SK-N-SH treated with all-trans-retinoic acid at 6 μM for 48 hours (cell line): ENCODE measurements around the gene BAIAP3.

Experiments used
- ATAC-seq: fragments of 200-7000 bp; cut with Tn5 transposase; 3 replicates; pipeline ENCODE4 v1.9.1; 2020; ENCODE audit warnings: mild to moderate bottlenecking, moderate library complexity
- ARNTL ChIP-seq: fragments of 450-650 bp; formaldehyde crosslinking; IDR thresholded peaks from 2 replicates; pipeline ENCODE4 v1.5.0; 2020; ENCODE audit warnings: low read depth, mild to moderate bottlenecking, moderate library complexity, borderline replicate concordance
- BACH2 ChIP-seq: fragments of 250-450 bp; sonication (Bioruptor Pico); IDR thresholded peaks from 2 replicates; pipeline ENCODE4 v1.9.0; 2021; ENCODE audit warnings: mild to moderate bottlenecking, borderline replicate concordance
- CSDC2 ChIP-seq: fragments of 250-450 bp; sonication (Bioruptor Pico); IDR thresholded peaks from 2 replicates; pipeline ENCODE4 v1.5.0; 2020; ENCODE audit warnings: mild to moderate bottlenecking, moderate library complexity
- ESRRG ChIP-seq: fragments of 250-450 bp; sonication (Bioruptor Pico); IDR thresholded peaks from 2 replicates; pipeline ENCODE4 v1.6.1; 2021; ENCODE audit warnings: mild to moderate bottlenecking
- GLIS3 ChIP-seq: fragments of 250-450 bp; sonication (Bioruptor Pico); IDR thresholded peaks from 2 replicates; pipeline ENCODE4 v1.5.0; 2020; ENCODE audit warnings: mild to moderate bottlenecking, moderate library complexity
- ISL1 ChIP-seq: fragments of 250-450 bp; sonication (Bioruptor Pico); IDR thresholded peaks from 2 replicates; pipeline ENCODE4 v2.1.2; 2022; ENCODE audit warnings: mild to moderate bottlenecking, moderate library complexity
- OSR1 ChIP-seq: fragments of 250-450 bp; sonication (Bioruptor Pico); IDR thresholded peaks from 2 replicates; pipeline ENCODE4 v1.8.0; 2022; ENCODE audit warnings: moderate library complexity, mild to moderate bottlenecking, inconsistent platforms
- PATZ1 ChIP-seq: fragments of 250-450 bp; sonication (Bioruptor Pico); IDR thresholded peaks from 2 replicates; pipeline ENCODE4 v1.8.0; 2020; ENCODE audit warnings: mild to moderate bottlenecking, moderate library complexity, borderline replicate concordance
- POU6F1 ChIP-seq: fragments of 250-450 bp; sonication (Bioruptor Pico); IDR thresholded peaks from 2 replicates; pipeline ENCODE4 v1.8.0; 2021; ENCODE audit warnings: low read depth, mild to moderate bottlenecking, moderate library complexity, borderline replicate concordance
- PPARA ChIP-seq: fragments of 250-450 bp; sonication (Bioruptor Pico); IDR thresholded peaks from 2 replicates; pipeline ENCODE4 v1.5.0; 2020; ENCODE audit warnings: mild to moderate bottlenecking, borderline replicate concordance
- RARB ChIP-seq: fragments of 250-450 bp; sonication (Bioruptor Pico); IDR thresholded peaks from 2 replicates; pipeline ENCODE4 v1.8.0; 2021; ENCODE audit warnings: mild to moderate bottlenecking, moderate library complexity
- SNAI2 ChIP-seq: fragments of 250-450 bp; sonication (Bioruptor Pico); IDR thresholded peaks from 2 replicates; pipeline ENCODE4 v1.5.0; 2020; ENCODE audit warnings: mild to moderate bottlenecking, moderate library complexity
- TCF4 ChIP-seq: fragments of 250-450 bp; sonication (Bioruptor Pico); IDR thresholded peaks from 2 replicates; pipeline ENCODE4 v1.8.0; 2021; ENCODE audit warnings: mild to moderate bottlenecking, moderate library complexity, borderline replicate concordance
- TOX ChIP-seq: fragments of 250-450 bp; sonication (Bioruptor Pico); IDR thresholded peaks from 2 replicates; pipeline ENCODE4 v1.8.0; 2021; ENCODE audit warnings: mild to moderate bottlenecking, moderate library complexity, borderline replicate concordance
- ZC3H10 ChIP-seq: fragments of 250-450 bp; sonication (Bioruptor Pico); IDR thresholded peaks from 2 replicates; pipeline ENCODE4 v1.5.1; 2021; ENCODE audit warnings: mild to moderate bottlenecking, moderate library complexity
- ZFP30 ChIP-seq: fragments of 450-650 bp; formaldehyde crosslinking; IDR thresholded peaks from 2 replicates; pipeline ENCODE4 v1.5.0; 2022; ENCODE audit warnings: mild to moderate bottlenecking, moderate library complexity
- ZNF565 ChIP-seq: fragments of 450-650 bp; formaldehyde crosslinking; conservative IDR thresholded peaks from 2 replicates; pipeline ENCODE4 v1.5.0; 2020; ENCODE audit warnings: low read depth, mild to moderate bottlenecking, moderate library complexity
- ZNF8 ChIP-seq: fragments of 450-650 bp; formaldehyde crosslinking; IDR thresholded peaks from 2 replicates; pipeline ENCODE4 v1.5.0; 2020; ENCODE audit warnings: mild to moderate bottlenecking, moderate library complexity
- TF ChIP-seq, protein P1 (sequence below): fragments of 250-450 bp; sonication (Bioruptor Pico); IDR thresholded peaks from 2 replicates; pipeline ENCODE4 v1.5.1; 2020; ENCODE audit warnings: low read depth, mild to moderate bottlenecking, moderate library complexity
- TF ChIP-seq, protein P2 (sequence below): fragments of 250-450 bp; sonication (Bioruptor Pico); IDR thresholded peaks from 2 replicates; pipeline ENCODE4 v1.5.1; 2021; ENCODE audit warnings: mild to moderate bottlenecking, moderate library complexity
- TF ChIP-seq, protein P3 (sequence below): fragments of 250-450 bp; sonication (Bioruptor Pico); IDR thresholded peaks from 2 replicates; pipeline ENCODE4 v1.5.0; 2020; ENCODE audit warnings: mild to moderate bottlenecking, moderate library complexity

BAIAP3 gene

DNA sequence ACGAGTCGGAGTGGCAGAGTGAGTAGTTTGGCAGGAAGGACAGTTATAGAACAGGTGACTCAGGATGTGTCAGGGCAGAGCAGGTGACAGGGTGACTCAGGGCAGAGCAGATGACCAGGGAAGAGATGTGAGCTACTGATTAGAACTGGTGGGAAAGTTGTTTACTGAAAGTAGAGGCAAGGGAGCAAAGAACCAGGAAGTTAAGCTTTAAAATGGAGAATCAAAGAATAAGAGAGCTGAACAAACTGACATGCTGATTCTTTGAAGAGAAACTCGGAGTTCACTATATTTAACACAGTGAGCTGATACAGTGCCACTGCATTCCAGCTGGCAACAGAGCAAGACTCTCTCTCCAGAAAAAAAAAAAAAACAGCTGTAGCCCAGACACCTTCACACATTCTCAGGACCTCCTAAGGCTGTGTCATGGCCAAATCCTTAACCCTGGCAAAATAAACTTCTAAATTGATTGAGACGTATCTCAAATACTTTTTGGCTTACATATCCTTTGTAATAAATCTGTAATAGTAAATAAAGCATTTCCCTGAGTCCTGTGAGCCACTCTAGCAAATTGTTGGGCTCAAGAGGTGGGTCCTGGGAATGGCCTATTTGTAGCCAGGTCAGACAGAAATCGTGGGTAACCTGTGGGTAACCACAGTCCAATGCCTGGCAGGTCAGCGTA, 36.3 kb upstream of the BAIAP3 start:
- no peak for TF ChIP-seq OSR1
- TF ChIP-seq, protein P1, sequence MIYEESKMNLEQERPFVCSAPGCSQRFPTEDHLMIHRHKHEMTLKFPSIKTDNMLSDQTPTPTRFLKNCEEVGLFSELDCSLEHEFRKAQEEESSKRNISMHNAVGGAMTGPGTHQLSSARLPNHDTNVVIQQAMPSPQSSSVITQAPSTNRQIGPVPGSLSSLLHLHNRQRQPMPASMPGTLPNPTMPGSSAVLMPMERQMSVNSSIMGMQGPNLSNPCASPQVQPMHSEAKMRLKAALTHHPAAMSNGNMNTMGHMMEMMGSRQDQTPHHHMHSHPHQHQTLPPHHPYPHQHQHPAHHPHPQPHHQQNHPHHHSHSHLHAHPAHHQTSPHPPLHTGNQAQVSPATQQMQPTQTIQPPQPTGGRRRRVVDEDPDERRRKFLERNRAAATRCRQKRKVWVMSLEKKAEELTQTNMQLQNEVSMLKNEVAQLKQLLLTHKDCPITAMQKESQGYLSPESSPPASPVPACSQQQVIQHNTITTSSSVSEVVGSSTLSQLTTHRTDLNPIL (CRISPR knock-in tag): no peak
- no peak for TF ChIP-seq GLIS3 (CRISPR knock-in tag)
- no peak for TF ChIP-seq ZFP30 (CRISPR knock-in tag)
- TF ChIP-seq SNAI2: no peak
- no peak for ATAC-seq

DNA sequence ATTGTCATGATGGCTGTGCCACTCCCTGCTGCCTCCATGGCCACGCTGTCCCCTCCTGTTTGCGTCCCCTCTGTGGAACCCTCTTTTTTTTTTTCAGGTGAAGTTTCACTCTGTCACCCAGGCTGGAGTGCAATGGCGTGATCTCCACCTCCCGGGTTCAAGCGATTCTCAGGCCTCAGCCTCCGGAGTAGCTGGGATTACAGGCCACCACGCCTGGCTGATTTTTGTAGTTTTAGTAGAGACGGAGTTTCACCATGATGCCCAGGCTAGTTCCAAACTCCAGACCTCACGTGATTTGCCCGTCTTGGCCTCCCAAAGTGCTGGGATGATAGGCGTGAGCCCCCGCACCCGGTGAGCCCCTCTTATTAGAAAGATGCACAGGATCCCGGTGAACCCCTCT, 35.0 kb upstream of the BAIAP3 start:
- ATAC-seq: no peak
- TF ChIP-seq POU6F1 (CRISPR knock-in tag): no peak
- TF ChIP-seq ARNTL (CRISPR knock-in tag): no peak
- TF ChIP-seq ZFP30 (CRISPR knock-in tag): no peak
- no peak for TF ChIP-seq ZNF8 (CRISPR knock-in tag)
- TF ChIP-seq, protein P2, sequence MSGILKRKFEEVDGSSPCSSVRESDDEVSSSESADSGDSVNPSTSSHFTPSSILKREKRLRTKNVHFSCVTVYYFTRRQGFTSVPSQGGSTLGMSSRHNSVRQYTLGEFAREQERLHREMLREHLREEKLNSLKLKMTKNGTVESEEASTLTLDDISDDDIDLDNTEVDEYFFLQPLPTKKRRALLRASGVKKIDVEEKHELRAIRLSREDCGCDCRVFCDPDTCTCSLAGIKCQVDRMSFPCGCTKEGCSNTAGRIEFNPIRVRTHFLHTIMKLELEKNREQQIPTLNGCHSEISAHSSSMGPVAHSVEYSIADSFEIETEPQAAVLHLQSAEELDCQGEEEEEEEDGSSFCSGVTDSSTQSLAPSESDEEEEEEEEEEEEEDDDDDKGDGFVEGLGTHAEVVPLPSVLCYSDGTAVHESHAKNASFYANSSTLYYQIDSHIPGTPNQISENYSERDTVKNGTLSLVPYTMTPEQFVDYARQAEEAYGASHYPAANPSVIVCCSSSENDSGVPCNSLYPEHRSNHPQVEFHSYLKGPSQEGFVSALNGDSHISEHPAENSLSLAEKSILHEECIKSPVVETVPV (CRISPR knock-in tag): no peak
- no peak for TF ChIP-seq PPARA
- no peak for TF ChIP-seq RARB (CRISPR knock-in tag)
- no peak for TF ChIP-seq BACH2 (CRISPR knock-in tag)
- no peak for TF ChIP-seq GLIS3 (CRISPR knock-in tag)
- no peak for TF ChIP-seq TCF4 (CRISPR knock-in tag)
- TF ChIP-seq ZC3H10: no peak
- no peak for TF ChIP-seq OSR1
- TF ChIP-seq TOX (CRISPR knock-in tag): no peak
- TF ChIP-seq, protein P3, sequence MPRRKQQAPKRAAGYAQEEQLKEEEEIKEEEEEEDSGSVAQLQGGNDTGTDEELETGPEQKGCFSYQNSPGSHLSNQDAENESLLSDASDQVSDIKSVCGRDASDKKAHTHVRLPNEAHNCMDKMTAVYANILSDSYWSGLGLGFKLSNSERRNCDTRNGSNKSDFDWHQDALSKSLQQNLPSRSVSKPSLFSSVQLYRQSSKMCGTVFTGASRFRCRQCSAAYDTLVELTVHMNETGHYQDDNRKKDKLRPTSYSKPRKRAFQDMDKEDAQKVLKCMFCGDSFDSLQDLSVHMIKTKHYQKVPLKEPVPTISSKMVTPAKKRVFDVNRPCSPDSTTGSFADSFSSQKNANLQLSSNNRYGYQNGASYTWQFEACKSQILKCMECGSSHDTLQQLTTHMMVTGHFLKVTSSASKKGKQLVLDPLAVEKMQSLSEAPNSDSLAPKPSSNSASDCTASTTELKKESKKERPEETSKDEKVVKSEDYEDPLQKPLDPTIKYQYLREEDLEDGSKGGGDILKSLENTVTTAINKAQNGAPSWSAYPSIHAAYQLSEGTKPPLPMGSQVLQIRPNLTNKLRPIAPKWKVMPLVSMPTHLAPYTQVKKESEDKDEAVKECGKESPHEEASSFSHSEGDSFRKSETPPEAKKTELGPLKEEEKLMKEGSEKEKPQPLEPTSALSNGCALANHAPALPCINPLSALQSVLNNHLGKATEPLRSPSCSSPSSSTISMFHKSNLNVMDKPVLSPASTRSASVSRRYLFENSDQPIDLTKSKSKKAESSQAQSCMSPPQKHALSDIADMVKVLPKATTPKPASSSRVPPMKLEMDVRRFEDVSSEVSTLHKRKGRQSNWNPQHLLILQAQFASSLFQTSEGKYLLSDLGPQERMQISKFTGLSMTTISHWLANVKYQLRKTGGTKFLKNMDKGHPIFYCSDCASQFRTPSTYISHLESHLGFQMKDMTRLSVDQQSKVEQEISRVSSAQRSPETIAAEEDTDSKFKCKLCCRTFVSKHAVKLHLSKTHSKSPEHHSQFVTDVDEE: no peak
- no peak for TF ChIP-seq PATZ1
- no peak for TF ChIP-seq ISL1 (CRISPR knock-in tag)
- no peak for TF ChIP-seq ESRRG (CRISPR knock-in tag)
- TF ChIP-seq ZNF565 (CRISPR knock-in tag): no peak

DNA sequence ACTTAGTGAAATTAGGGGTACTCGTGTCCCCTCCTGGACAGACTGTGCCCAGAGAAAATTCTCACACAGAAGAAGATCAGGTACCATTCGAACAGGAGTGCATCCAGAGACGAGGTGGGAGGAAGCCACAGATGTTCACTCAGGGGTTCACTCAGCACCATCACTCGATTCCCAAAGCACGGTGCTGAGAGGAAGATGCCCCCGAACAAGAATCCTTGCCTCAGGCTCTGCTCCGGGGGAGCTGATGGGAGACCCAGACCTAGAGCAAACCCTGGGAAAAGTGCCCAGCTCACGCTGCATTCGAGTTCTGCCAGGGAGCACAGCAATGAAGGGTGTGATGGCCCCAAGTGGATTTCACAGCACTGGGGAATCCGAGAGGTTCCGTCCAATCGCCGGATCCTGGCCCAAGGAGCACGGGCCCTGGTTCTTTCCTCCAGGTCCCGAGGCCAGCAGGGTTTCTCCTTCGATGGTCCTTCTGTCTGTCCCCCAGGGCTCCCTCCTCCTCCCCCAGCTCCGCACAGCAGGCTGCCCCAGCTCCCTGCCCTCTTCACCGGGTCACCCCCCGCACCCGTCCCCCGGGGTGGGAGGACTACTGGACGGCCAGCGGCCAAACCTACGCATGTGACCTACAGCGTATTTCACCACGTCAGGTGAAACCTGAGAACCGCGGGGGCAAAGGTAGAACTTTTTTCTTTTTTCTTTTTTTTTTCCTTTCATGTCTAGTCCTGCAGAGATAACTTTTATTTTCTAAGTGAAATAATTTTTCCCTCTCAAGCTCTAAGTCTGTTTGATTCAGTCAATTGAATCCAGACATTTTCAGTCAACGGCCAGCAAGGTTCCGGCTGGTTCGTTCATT, 34.2 kb upstream of the BAIAP3 start:
- no peak for ATAC-seq
- TF ChIP-seq CSDC2 (no peak), ZC3H10 (no peak), POU6F1 (CRISPR knock-in tag) (no peak), TCF4 (CRISPR knock-in tag) (no peak), ISL1 (CRISPR knock-in tag) (no peak)
- TF ChIP-seq, protein P3: no peak
